HS-5 (cell line): ENCODE results near the gene WNT5A.

ENCODE experiments used
- DNase-seq: peaks from one replicate; pipeline ENCODE4 v3.0.0-alpha.2; 2012; ENCODE audit warnings: low read depth

WNT5A gene

GRCh38 chr3:55481744-55482495 is 5.2 kb downstream of the WNT5A start:
- DNase-seq: no peak

GRCh38 chr3:55480911-55481743 is 6.0 kb downstream of the WNT5A start:
- no peak for DNase-seq

DNA sequence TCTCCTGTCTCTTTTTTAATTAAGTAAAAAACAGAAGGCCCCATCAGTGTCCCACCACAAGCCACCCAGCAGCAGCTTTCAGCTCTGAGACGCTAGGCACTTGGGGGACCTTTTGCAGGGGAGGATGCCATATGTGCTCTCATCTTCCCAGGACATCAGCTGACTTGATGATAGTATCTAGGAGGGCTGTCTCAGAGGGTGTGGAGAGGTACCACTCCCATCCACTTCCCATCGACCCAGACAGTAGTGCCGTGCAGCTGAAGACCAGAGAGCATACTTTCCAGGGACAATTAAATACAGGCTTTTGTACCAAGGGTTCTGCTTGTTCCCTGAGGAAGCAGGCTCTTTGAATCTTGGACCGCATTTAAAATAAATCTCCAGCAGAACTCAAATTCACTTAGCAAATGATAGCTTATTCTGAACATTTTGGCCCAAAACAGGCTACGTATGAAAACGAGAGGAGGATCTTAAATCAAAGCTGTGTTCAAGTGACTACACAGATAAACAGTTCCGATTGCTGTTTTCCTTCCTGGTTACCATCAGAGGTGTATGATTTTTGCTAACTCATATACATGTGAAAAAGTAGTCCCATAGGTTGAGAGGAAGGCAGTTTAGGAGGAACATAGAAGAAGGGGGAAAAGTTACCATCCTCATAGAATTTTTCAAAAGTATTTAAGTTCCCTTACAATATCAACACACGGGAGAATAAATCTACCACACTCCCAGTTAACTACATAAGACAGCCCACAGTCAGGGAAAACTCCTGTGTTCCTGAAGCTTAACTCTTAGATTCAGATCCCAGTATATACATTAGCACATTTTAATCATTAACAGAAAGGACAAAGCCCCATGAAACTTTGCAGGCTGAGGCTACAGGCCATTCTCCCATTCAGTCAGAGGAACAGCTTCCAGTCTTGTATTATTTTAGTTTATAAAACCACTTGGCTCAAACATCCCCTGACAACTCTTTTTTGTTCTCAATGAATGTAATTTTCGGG is 9.5 kb downstream of the WNT5A start:
- no peak for DNase-seq

GRCh38 chr3:55476515-55476914 is 10.6 kb downstream of the WNT5A start:
- DNase-seq: peak; percentile 84

DNA sequence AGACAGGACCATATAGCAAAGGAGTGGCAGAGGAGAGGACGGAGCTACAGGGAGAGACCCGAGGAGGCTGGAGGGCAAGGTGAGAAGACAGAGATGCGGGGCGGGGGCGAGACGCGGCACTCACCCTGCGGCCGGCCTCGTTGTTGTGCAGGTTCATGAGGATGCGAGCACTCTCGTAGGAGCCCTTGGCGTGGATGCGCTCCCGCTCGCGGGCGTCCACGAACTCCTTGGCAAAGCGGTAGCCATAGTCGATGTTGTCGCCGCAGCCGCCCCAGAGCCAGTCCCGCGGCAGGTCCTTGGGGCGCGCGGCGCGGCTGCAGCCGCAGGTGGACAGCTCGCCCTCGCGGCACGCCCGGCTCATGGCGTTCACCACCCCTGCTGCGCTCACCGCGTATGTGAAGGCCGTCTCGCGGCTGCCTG is 12.9 kb downstream of the WNT5A start:
- DNase-seq: no peak

- no peak for DNase-seq
Observed at GRCh38 chr3:55473788-55474187, 13.3 kb downstream of the WNT5A start.

- no peak for DNase-seq
Observed at GRCh38 chr3:55471522-55472280, 15.4 kb downstream of the WNT5A start.

DNA sequence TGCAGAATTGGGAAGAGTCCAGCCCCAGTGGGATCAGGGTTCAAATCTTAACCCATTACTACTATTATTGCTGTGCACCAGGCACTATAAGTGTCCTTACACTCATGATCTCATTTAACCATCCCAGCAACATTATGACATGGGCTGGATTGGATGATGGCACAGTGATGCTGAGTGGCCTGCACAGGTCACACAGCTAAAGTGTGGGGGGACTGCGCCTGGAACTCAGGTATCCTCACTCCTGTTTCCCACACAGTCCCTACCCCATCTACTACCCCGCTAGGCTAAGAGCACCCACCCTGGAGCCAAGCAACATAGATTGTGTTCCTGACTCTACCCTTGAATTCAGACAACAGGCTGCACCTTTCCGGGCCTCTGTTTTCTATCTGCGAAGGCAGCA is 16.0 kb downstream of the WNT5A start:
- DNase-seq: no peak

DNA sequence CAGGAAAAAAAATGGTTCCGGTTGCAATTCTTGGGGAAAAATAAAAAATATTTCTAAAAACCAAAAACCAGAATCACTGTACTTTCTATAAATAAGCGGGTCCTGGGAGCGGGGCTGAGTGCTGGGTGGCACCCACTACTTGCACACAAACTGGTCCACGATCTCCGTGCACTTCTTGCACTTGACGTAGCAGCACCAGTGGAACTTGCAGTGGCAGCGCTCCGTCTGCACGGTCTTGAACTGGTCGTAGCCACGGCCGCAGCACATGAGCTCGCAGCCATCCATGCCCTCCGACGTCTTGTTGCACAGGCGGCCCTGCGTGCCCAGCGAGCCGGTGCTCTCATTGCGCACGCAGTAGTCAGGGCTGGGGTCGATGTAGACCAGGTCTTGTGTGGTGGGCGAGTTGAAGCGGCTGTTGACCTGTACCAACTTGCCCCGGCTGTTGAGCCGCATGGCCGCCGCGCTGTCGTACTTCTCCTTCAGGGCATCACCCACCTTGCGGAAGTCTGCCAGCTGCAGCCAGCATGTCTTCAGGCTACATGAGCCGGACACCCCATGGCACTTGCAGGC is 17.1 kb downstream of the WNT5A start:
- no peak for DNase-seq

GRCh38 chr3:55468251-55468650 is 18.9 kb downstream of the WNT5A start:
- DNase-seq: peak; percentile 60

DNA sequence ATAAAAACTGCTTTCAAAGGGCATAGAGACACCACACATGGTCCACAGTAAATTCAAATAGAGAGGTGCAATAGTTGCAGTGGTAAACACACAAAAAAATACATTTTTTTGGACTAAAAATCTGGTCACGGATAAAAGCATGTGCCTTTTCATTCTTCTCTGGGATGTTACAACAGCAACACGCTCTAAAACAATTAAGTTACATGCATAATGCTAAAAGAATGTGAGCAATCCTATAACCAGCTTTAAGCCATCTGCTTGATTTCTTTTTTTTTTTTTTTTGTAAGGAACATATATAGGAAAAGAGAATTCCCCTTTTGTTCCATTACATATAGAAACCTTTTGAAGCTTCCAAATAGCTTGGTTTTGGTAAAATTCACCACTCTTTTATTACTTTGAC is 20.0 kb downstream of the WNT5A start:
- DNase-seq: peak; percentile 66

DNA sequence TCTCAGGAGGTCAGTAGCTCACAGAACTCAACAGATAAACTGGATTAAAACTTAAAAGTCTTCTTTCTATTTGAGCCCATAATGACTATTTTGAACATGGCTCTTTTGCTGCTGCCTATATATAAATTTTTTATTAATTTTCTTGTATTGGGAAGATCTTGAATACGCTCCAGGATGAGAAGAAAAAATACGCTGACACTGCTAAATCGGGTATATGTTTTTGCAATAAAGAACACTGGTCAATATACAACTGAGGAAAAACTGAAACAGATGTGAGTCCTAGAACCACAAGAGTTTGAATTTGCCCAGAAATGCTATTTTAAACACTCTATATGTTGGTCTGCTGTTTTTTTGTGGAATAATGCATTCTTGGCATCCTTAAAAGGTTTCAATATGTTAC is 20.6 kb downstream of the WNT5A start:
- no peak for DNase-seq

DNA sequence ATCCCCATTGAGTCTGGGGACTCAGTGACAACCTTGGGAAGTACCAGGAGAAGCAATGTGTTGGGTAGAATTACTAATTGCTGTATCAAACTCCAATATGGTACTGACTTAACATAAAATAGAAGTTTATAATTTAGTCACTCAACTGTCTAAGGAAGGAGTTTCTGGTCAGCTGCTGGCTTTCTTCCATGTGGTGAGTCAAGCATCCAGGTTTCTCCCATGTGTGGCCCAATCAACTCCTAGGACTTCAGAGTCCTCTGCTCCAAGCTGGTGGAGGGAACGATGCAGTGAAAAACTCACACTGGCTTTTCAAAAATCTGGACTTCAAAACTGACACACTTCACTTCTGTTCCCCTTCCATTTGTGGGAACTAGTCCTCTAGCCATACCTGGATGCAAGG is 25.2 kb downstream of the WNT5A start:
- DNase-seq: peak; percentile 71

GRCh38 chr3:55459838-55460237 is 27.3 kb downstream of the WNT5A start:
- no peak for DNase-seq

DNA sequence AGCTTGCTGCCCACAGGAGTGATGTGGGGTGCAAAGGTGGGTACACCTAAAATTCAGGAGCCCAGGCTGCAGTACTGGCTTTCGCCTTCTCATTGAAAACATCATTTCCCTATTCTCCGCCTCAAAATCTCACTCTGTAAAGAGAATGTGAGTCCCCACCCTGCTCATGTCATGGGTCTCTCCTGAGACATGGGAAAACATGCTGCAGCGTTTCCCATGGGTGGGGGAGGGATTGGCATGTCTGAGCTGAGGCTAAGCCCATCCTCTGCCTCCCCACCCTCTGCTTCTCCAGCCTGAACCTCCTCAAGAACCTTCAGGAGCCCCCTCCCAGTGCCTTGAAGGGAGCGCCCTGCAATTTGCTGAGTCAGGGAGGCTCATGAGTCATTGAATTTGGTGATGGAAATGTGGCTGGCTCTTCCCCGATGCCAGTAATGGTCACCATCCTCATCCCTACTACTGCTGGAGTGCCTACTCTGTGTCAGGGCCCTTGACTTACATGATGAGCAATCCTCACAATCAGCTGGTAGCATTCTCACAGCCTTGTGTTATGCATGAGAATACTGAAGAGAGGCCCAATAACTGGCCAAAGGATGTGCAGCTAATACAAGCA is 28.8 kb downstream of the WNT5A start:
- DNase-seq: no peak

DNA sequence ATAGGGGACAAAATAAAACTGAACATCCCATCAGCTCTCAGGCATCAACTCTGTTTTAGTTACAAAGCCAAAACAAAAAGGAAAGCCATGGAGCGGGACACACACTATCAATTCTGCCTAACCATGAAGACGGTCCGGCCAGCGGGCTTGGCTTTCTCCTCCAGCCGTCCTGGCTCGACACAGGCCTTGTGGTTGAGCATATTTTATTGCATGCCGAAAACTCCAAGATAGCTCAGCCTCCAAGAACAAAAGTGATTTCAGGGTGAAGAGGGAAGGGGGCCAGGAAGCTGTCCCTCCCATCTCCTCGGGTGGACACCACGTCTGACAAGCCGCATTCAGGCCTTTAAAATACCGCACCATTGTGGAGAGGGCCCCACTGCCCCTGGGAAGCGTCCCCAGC is 31.2 kb downstream of the WNT5A start:
- no peak for DNase-seq

DNA sequence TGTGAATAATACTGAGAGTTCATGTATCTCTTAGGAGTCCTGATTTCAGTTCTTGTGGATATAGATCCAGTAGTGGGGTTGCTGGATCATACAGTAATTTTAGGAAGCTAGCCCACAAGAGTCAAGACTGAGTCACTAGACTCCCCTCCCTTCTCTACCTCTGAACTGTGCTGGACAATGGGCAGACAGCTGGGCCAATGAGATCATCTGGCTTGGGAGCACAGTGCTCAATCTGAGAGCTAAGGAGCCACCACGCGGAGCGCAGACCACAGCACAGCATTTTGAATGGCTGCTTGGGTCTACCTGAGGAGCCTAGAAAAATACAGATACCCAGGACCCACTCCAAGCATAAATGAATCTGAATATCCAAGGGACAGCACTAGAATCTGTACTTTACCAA is 32.5 kb downstream of the WNT5A start:
- no peak for DNase-seq

GRCh38 chr3:55453886-55454496 is 33.1 kb downstream of the WNT5A start:
- no peak for DNase-seq

DNA sequence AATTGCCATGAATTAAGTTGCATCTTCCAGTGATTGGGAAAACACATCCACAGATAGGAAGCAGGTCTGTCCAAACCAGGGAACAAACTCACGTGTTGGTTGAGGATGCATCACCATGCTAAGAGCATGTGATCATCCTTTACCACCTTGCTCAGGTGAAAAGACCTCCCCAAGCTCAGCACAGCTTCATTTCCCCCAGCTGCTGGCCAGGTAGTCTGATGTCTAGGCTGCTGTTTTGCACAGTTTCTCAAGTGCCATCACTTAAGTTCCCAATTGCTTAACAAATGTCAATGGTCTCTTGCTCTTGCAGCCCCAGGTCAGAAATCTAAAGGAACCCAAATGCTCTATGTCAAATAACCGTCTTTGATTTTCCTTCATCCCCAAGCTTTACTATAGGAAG is 34.2 kb downstream of the WNT5A start:
- DNase-seq: no peak

GRCh38 chr3:55449527-55449926 is 37.6 kb downstream of the WNT5A start:
- DNase-seq: no peak
